DMS153 treated with DMSO at 0.1 percent for 48 hours (cell line): ENCODE measurements around the gene ABCA2.

Experiments
- DNase-seq: peaks from one replicate; lab custom pipeline; 2025; ENCODE audit not compliant: unreplicated experiment; lab: John Stamatoyannopoulos, UW

ABCA2 gene

GRCh38 chr9:136969150-136969549 is 58.9 kb downstream of the ABCA2 start:
- no peak for DNase-seq

- no peak for DNase-seq
Measured at GRCh38 chr9:136968333-136969127, 59.5 kb downstream of the ABCA2 start.

- no peak for DNase-seq
Measured at GRCh38 chr9:136965771-136966484, 62.1 kb downstream of the ABCA2 start.

GRCh38 chr9:136964833-136965422 is 63.1 kb downstream of the ABCA2 start:
- DNase-seq, result no peak

- peak; percentile 22 for DNase-seq
Measured at GRCh38 chr9:136964171-136964689, 63.8 kb downstream of the ABCA2 start.

- no peak for DNase-seq
Measured at GRCh38 chr9:136963751-136964150, 64.3 kb downstream of the ABCA2 start.

- DNase-seq, result no peak
Measured at GRCh38 chr9:136963341-136963740, 64.7 kb downstream of the ABCA2 start.

- no peak for DNase-seq
Measured at GRCh38 chr9:136962701-136963248, 65.3 kb downstream of the ABCA2 start.

- no peak for DNase-seq
Measured at GRCh38 chr9:136962163-136962562, 65.9 kb downstream of the ABCA2 start.

GRCh38 chr9:136961279-136962065 is 66.6 kb downstream of the ABCA2 start:
- no peak for DNase-seq

- no peak for DNase-seq
Measured at GRCh38 chr9:136960938-136961275, 67.1 kb downstream of the ABCA2 start.

GRCh38 chr9:136960212-136960937 is 67.7 kb downstream of the ABCA2 start:
- no peak for DNase-seq

- DNase-seq, result no peak
Measured at GRCh38 chr9:136958898-136959850, 68.9 kb downstream of the ABCA2 start.

GRCh38 chr9:136958473-136958872 is 69.6 kb downstream of the ABCA2 start:
- DNase-seq, result no peak

GRCh38 chr9:136957901-136958300 is 70.1 kb downstream of the ABCA2 start:
- no peak for DNase-seq

GRCh38 chr9:136957461-136957860 is 70.6 kb downstream of the ABCA2 start:
- DNase-seq, result no peak
